Measurements from ENCODE around the gene STAT6. TPM values are rescaled to one million over a fixed set of nuclear protein-coding genes. Genes with fewer than 3 reads are reported as not detected.

The STAT6 gene
- total and polyA plus RNA-seq, 2 of the 8 experiments (the other 6 are each of a cell fraction or from before 2014, with no cell fraction given) = 32.9 to 38.7 TPM

GRCh38 chr12:57088354-57089270 lies 22.6 kb downstream of the STAT6 start, which contains the start of gene NAB2 (continued):
- TF ChIP-seq ATF2 (IDR thresholded peaks at IDR 0.05; ENCODE audit: low read length) (no peak; the same call in 1 of the 2 replicates), SP4 (IDR thresholded peaks at IDR 0.05; ENCODE audit: low read length) (no peak), USF2 (IDR thresholded peaks at IDR 0.05; ENCODE audit: low read length) (no peak), ATF3 (IDR thresholded peaks at IDR 0.05; ENCODE audit: insufficient read depth, low read depth, low read length) (no peak), CBX5 (IDR thresholded peaks at IDR 0.05; ENCODE audit: low read depth, low read length) (no peak)

Measured in H1 (cell line).